ENCODE measurements around the gene TAF4. TPM values are rescaled to one million over a fixed set of nuclear protein-coding genes. Genes with fewer than 3 reads are reported as not detected.
"Not testable (repeated sequence)": the region's sequence is repeated elsewhere in the genome, so short reads cannot be mapped to it uniquely, and the experiment has no call there.

Gene TAF4
- total RNA-seq, 6 experiments from 2014 or later: 9.0 to 13.0 (median 11.3) TPM

DNA sequence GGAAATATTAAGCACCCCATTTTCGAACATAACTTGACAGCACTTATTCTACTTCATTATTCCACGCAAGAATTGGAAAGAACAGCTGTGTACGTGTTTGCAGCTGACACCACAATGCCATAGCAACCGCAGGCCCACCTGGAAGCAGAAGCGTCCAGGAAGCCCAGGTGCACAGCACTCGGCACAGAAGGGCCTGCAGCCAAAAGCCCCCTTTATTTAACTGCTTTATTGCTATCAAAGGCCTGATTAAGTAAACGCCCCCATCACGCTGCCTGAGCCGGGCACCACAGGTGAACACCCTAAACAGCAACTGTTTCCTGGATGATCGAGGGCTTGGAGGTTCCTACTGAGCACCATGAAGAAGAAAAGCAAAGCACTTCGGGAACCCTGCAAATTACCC lies 6.3 kb downstream of the TAF4 start:
- Histone ChIP-seq H3K9me3 (no peaks in the 10 kb centered on the region), H3K27me3 (no peaks in the 10 kb centered on the region), H3K27ac (no peak overlapping the region), H3K36me3 (no peaks in the 10 kb centered on the region), H3K4me1 (peaks cover 0 to 12% (median 5%) of the 10 kb centered on the region in 4 donors), H3K4me3 (no peak overlapping the region)
- no peak for TF ChIP-seq POLR2A (IDR thresholded peaks at IDR 0.05)
- TF ChIP-seq CTCF (IDR thresholded peaks at IDR 0.05): no peak
- intact Hi-C loops (cut with DNase I): no loop called here
- DNase-seq (no peak), ATAC-seq (no peak)
- WGBS (ENCODE audit: insufficient coverage, low coverage, low lambda C conversion rate, missing lambda C conversion rate): 77% methylated on average over 5 of the region's 11 CpGs

- WGBS (ENCODE audit: insufficient coverage, low coverage, low lambda C conversion rate, missing lambda C conversion rate): 95% methylated on average over 7 of the region's 11 CpGs
- intact Hi-C loops (cut with DNase I): no loop called here
- ATAC-seq (no peak), DNase-seq (no peak)
- no peaks in the 10 kb centered on the region for H3K36me3 ChIP-seq
- no peak overlapping the region for H3K27ac ChIP-seq
- no peak overlapping the region for H3K4me3 ChIP-seq
- TF ChIP-seq CTCF (IDR thresholded peaks at IDR 0.05): no peak
- no peak for TF ChIP-seq POLR2A (IDR thresholded peaks at IDR 0.05)
- H3K27me3 ChIP-seq: no peaks in the 10 kb centered on the region
- H3K9me3 ChIP-seq: no peaks in the 10 kb centered on the region
- H3K4me1 ChIP-seq: peaks cover 0 to 9% (median 4%) of the 10 kb centered on the region in 4 donors
These were observed 6.7 kb downstream of the TAF4 start for GRCh38 chr20:62058941-62059340.

- WGBS (ENCODE audit: insufficient coverage, low coverage, low lambda C conversion rate, missing lambda C conversion rate): 83% methylated on average over 7 of the region's 11 CpGs
- no peak for DNase-seq
- intact Hi-C loops (cut with DNase I): no loop called here
- Histone ChIP-seq H3K27ac (no peak overlapping the region), H3K36me3 (no peaks in the 10 kb centered on the region), H3K4me3 (no peak overlapping the region), H3K4me1 (no peaks in the 10 kb centered on the region), H3K27me3 (no peaks in the 10 kb centered on the region), H3K9me3 (no peaks in the 10 kb centered on the region)
- TF ChIP-seq CTCF (IDR thresholded peaks at IDR 0.05): no peak
- ATAC-seq: no peak
These were observed 8.7 kb downstream of the TAF4 start for GRCh38 chr20:62056975-62057374.

DNA sequence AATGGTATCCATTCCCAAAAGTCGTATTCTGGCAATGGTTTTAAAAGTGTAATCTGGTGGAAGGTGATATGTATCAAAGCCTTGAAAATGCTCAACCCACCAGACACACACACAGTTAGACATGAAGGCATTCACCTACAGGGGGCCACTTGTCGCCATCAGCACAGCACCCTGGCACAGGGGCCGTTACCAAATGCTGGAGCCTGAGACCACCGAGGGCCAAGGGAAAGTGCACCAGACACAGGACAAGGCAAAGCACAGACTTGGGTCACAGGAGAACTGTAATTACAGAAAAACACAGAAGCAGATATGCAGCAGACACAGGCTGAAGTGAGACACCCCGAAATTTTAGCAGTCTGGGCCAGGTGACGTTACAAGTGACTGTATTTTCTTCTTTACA lies 9.3 kb downstream of the TAF4 start:
- Histone ChIP-seq H3K27me3 (no peaks in the 10 kb centered on the region), H3K4me3 (no peak overlapping the region), H3K36me3 (no peaks in the 10 kb centered on the region), H3K9me3 (no peaks in the 10 kb centered on the region), H3K27ac (no peak overlapping the region), H3K4me1 (no peaks in the 10 kb centered on the region)
- intact Hi-C loops (cut with DNase I): no loop called here
- no peak for TF ChIP-seq POLR2A (IDR thresholded peaks at IDR 0.05)
- no peak for TF ChIP-seq CTCF (IDR thresholded peaks at IDR 0.05)
- ATAC-seq (no peak), DNase-seq (no peak)
- WGBS (ENCODE audit: insufficient coverage, low coverage, low lambda C conversion rate, missing lambda C conversion rate): 92% methylated on average over 4 of the region's 6 CpGs

DNA sequence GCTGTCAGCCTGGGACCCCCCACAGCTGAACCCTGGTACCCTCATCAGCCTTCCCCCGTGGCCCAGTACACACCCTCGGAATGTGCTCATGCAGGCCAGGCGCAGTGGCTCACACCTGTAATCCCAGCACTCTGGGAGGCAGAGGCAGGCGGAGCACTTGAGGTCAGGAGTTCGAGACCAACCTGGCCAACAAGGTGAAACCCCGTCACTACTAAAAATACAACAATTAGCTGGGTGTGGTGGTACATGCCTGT lies 9.9 kb downstream of the TAF4 start:
- H3K36me3 ChIP-seq; ATAC-seq; intact Hi-C loops (cut with DNase I); H3K27me3 ChIP-seq; H3K27ac ChIP-seq; H3K4me3 ChIP-seq; DNase-seq; H3K4me1 ChIP-seq; H3K9me3 ChIP-seq: not testable (repeated sequence)
- WGBS (ENCODE audit: insufficient coverage, low coverage, low lambda C conversion rate, missing lambda C conversion rate): 96% methylated on average over 3 of the region's 6 CpGs
